Ishikawa (cell line): ENCODE results near the gene PLXNA3.

ENCODE experiments used
- FOXM1 ChIP-seq: IDR thresholded peaks from 2 replicates; pipeline ENCODE4 v1.6.1; 2012; ENCODE audit warnings: low read depth, borderline replicate concordance
- YY1 ChIP-seq: IDR thresholded peaks from 2 replicates; pipeline ENCODE4 v1.6.1; 2012; ENCODE audit warnings: low read depth

GRCh38 chrX:154426916-154427770 lies 30.9 kb upstream of the PLXNA3 start:
- TF ChIP-seq YY1, result no peak
- TF ChIP-seq FOXM1, result no peak
